SJCRH30 (cell line): ENCODE data around the gene CCN5. TPM values are rescaled to one million over a fixed set of nuclear protein-coding genes. Genes with fewer than 3 reads are reported as not detected.

ENCODE experiments used
- total RNA-seq: library from RNA; depleted of rRNA; stranded (reverse); fragments of >200 nt; shearing (Covaris generic); gene quantifications from 2 replicates; pipeline ENCODE4 v1.2.3, GENCODE V29; 2014; rRNA removed

The CCN5 gene
- total RNA-seq, 1 experiment from 2014 or later: not detected

Other genes with a start within 250 kb of the CCN5 start
- gene TTPAL, start 239.5 kb upstream of the CCN5 start, total RNA-seq: 13.3 and 14.1 TPM in 2 replicates
- 48.4 and 50.7 TPM in 2 replicates for gene SERINC3, start 193.3 kb upstream of the CCN5 start, total RNA-seq
- gene PKIG, start 132.8 kb upstream of the CCN5 start, total RNA-seq: 9.6 and 10.1 TPM in 2 replicates
- 17.9 and 19.0 TPM in 2 replicates for gene ADA, start 63.7 kb upstream of the CCN5 start, total RNA-seq
- gene KCNK15, start 30.5 kb downstream of the CCN5 start, total RNA-seq: not detected in 2 replicates
- not detected in 2 replicates for gene RIMS4, start 95.2 kb downstream of the CCN5 start, total RNA-seq
- gene YWHAB, start 170.3 kb downstream of the CCN5 start, total RNA-seq: 144 and 151 TPM in 2 replicates
- gene PABPC1L, start 194.7 kb downstream of the CCN5 start, total RNA-seq: 9.3 and 15.9 TPM in 2 replicates
- 43.4 and 43.5 TPM in 2 replicates for gene TOMM34, start 245.0 kb downstream of the CCN5 start, total RNA-seq